Prostate gland (tissue), 2 donors: Measurements from ENCODE around the gene TMEM212.

ENCODE experiments used
- CTCF ChIP-seq, 4 experiments: fragments of 200-600 bp in 2 of 4; fragments of 450-650 bp in 2 of 4; sonication (generic) in 2 of 4; IDR thresholded peaks; 1 replicate in 3 of 4; 2 replicates in 1 of 4; pipeline ENCODE4 v1.5.1; 2016 to 2019; ENCODE audit warnings: antibody characterized with exemption in 4 of 4, mild to moderate bottlenecking in 2 of 4, moderate library complexity in 2 of 4
- POLR2A ChIP-seq: fragments of 450-650 bp; IDR thresholded peaks from one replicate; pipeline ENCODE4 v1.6.1; 2016; ENCODE audit warnings: antibody characterized with exemption, mild to moderate bottlenecking

- TF ChIP-seq POLR2A = no peak
- TF ChIP-seq CTCF (IDR thresholded peaks at IDR 0.05) = no peak
These were observed 19.9 kb downstream of the TMEM212 start for GRCh38 chr3:171862993-171863521.
